ENCODE data around the gene KRTAP15-1.

The KRTAP15-1 gene

GRCh38 chr21:30479259-30479658 lies 39.2 kb downstream of the KRTAP15-1 start:
- H3K27me3 ChIP-seq (ENCODE audit: insufficient read depth, poor library complexity, severe bottlenecking): no peaks in the 10 kb centered on the region
- H3K27ac ChIP-seq (replicated peaks): no peak overlapping the region
- H3K4me3 ChIP-seq (replicated peaks; ENCODE audit: insufficient read depth, low read length): no peak overlapping the region
- no peak for TF ChIP-seq POLR2AphosphoS5 (IDR thresholded peaks at IDR 0.05; ENCODE audit: low read depth)
- no peak for TF ChIP-seq REST (IDR thresholded peaks at IDR 0.05; ENCODE audit: insufficient replicate concordance, low read depth)
- TF ChIP-seq GABPA (IDR thresholded peaks at IDR 0.05; ENCODE audit: low read depth): no peak
- TF ChIP-seq CTCF (IDR thresholded peaks at IDR 0.05; ENCODE audit: insufficient read depth, low read length): no peak
- TF ChIP-seq SPI1 (IDR thresholded peaks at IDR 0.05; ENCODE audit: borderline replicate concordance, low read depth): no peak
- DNase-seq (ENCODE audit: low read depth in 1 of 2, low spot score in 1 of 2): no peak

GRCh38 chr21:30480145-30480544 lies 40.1 kb downstream of the KRTAP15-1 start, which contains the start of gene KRTAP19-1:
Gene KRTAP19-1 (minus strand): TSS chr21:30480367. CDS start chr21:30480317, 50 bp downstream.
- no peaks in the 10 kb centered on the region for H3K27me3 ChIP-seq (ENCODE audit: insufficient read depth, poor library complexity, severe bottlenecking)
- DNase-seq (ENCODE audit: low read depth in 1 of 2, low spot score in 1 of 2): no peak
- no peak within 1 kb of the TSS for H3K27ac ChIP-seq (replicated peaks)
- TF ChIP-seq GABPA (IDR thresholded peaks at IDR 0.05; ENCODE audit: low read depth): no peak
- no peak within 1 kb of the TSS for H3K4me3 ChIP-seq (replicated peaks; ENCODE audit: insufficient read depth, low read length)

DNA sequence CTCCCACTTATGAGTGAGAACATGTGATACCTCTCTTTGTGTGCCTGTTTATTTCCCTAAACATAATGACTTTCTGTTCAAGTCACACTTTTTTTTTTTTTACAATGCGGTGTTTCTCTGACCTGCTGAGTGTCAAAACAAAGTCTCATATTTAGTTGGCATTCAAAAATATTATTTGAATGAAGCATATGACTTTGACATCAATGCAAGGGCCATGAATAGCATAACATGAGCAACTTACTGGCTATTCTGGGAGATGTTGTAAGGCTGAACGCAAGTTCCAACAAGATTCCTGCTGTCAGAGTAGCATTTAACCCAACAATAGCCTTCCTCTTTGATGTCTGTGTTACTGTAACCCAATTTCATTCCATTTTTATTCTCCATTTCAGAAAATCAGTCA lies 42.1 kb downstream of the KRTAP15-1 start:
- Histone ChIP-seq H3K4me3 (replicated peaks; ENCODE audit: insufficient read depth, low read length) (no peak overlapping the region), H3K27ac (replicated peaks) (no peak overlapping the region), H3K27me3 (ENCODE audit: insufficient read depth, poor library complexity, severe bottlenecking) (no peaks in the 10 kb centered on the region)
- TF ChIP-seq REST (IDR thresholded peaks at IDR 0.05; ENCODE audit: insufficient replicate concordance, low read depth): no peak
- no peak for TF ChIP-seq CTCF (IDR thresholded peaks at IDR 0.05; ENCODE audit: insufficient read depth, low read length)
- no peak for TF ChIP-seq POLR2AphosphoS5 (IDR thresholded peaks at IDR 0.05; ENCODE audit: low read depth)
- TF ChIP-seq SPI1 (IDR thresholded peaks at IDR 0.05; ENCODE audit: borderline replicate concordance, low read depth): no peak
- TF ChIP-seq GABPA (IDR thresholded peaks at IDR 0.05; ENCODE audit: low read depth): no peak
- DNase-seq (ENCODE audit: low read depth in 1 of 2, low spot score in 1 of 2): no peak

- no peak overlapping the region for H3K4me3 ChIP-seq (replicated peaks; ENCODE audit: insufficient read depth, low read length)
- no peak overlapping the region for H3K27ac ChIP-seq (replicated peaks)
- H3K27me3 ChIP-seq (ENCODE audit: insufficient read depth, poor library complexity, severe bottlenecking): no peaks in the 10 kb centered on the region
- no peak for TF ChIP-seq SPI1 (IDR thresholded peaks at IDR 0.05; ENCODE audit: borderline replicate concordance, low read depth)
- no peak for DNase-seq (ENCODE audit: low read depth in 1 of 2, low spot score in 1 of 2)
These were observed 46.1 kb downstream of the KRTAP15-1 start for GRCh38 chr21:30486180-30486579.

GRCh38 chr21:30487336-30487735 lies 47.3 kb downstream of the KRTAP15-1 start, which contains the start of gene KRTAP19-2:
Gene KRTAP19-2 (minus strand): TSS chr21:30487436. CDS start chr21:30487348, 88 bp downstream.
- TF ChIP-seq REST (IDR thresholded peaks at IDR 0.05; ENCODE audit: insufficient replicate concordance, low read depth) (no peak), CTCF (IDR thresholded peaks at IDR 0.05; ENCODE audit: insufficient read depth, low read length) (no peak), SPI1 (IDR thresholded peaks at IDR 0.05; ENCODE audit: borderline replicate concordance, low read depth) (no peak), POLR2AphosphoS5 (IDR thresholded peaks at IDR 0.05; ENCODE audit: low read depth) (no peak), GABPA (IDR thresholded peaks at IDR 0.05; ENCODE audit: low read depth) (no peak)
- no peak for DNase-seq (ENCODE audit: low read depth in 1 of 2, low spot score in 1 of 2)
- Histone ChIP-seq H3K27me3 (ENCODE audit: insufficient read depth, poor library complexity, severe bottlenecking) (no peaks in the 10 kb centered on the region), H3K4me3 (replicated peaks; ENCODE audit: insufficient read depth, low read length) (no peak within 1 kb of the TSS), H3K27ac (replicated peaks) (no peak within 1 kb of the TSS)

Measured in HL-60 (cell line).